Stimulated activated CD4-positive, alpha-beta T cell treated with anti-CD3 and anti-CD28 coated beads, Interleukin-12 subunit alpha, Interleukin-12 subunit beta, amount 100 ng/mL, for 24 hours (primary cell): ENCODE results near the gene ACOX1.

Experiments
- DNase-seq, 2 experiments: peaks; one replicate each; pipeline ENCODE4 v3.0.0-alpha.2; 2020; ENCODE audit warnings: low read depth in 2 of 2

Gene ACOX1

DNA sequence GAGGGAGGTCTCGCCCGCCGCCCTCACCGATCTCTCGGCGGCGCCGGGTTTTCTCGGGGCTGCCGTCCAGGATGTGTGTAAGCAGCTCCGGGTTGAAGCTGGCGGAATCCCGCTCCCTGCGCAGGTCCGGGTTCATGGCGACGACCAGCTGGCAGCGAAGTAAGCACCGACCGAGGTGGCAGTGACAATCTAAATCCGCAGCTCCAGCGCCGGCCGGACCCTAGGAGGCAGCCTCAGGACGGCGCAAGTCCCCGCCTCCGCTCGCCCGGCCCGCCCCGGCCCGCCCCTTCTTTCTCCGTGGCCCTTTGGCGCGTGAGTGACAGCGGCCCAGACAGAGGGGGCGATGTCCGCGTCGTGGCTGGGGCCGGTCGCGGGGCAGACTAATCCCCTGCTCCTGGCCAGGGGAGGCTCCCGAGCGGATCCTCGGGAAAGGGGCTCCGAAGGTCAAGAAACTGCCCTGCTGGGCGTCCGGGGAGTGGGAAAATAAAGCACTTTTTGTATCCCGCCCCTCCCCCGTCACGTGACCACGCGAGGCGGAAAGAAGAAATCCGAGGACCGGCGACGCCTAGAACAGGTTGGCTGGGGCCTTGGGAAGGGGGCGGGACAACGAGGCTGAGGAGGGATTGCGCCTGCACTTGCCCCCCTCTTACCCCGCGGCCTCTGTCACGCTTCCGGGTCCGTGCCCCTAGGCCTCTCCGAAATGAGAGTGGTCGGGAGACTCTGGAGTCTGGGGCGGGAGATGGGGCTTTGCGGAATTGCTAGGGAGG is at the start of gene ACOX1, which contains the start of gene TEN1:
ACOX1 (minus strand) TSS at position 229 of the 767 bp plus-strand sequence; CDS start at position 136, 93 bp downstream.
TEN1 (plus strand) TSS at position 303 of the 767 bp plus-strand sequence. CDS start 6,953 bp downstream, outside the sequence.
- peak; percentile 93 to 97 for DNase-seq

DNA sequence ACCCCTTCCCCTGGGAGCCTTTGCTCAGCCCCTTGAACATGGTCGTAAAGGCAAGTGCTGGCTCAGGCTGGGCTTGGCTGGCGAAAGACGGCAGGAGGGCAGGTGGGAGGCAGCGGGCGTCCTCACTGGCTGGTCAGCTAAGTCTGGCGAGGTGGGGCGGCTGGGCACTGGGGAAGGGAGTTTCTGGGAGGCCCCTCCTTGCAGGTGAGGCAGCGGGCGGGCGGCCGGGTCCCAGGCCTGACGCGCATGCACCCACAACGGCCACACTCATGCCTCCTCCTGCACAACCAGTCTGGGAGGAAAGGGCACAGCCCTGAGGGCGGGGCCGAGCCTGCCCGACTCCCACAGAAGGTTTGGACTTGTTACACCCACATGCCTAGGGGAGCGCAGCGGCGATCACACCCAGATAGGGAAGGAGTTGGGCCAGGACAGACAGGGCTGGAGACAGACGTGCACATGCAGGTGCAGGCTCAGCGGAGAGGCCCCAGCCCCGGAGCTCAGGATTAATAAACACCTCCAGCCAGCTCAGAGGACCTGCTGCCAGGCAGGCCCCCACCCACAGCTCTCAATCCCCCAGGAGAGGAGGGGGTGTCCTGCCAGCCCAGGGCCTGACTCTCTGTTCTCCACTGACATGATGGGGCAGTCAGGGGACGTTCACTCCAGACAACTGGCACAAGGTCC is 48.3 kb upstream of the ACOX1 start, which contains the start of gene EVPL:
EVPL (minus strand) TSS at position 148 of the 681 bp plus-strand sequence; CDS start at position 40, 108 bp downstream.
- no peak for DNase-seq

DNA sequence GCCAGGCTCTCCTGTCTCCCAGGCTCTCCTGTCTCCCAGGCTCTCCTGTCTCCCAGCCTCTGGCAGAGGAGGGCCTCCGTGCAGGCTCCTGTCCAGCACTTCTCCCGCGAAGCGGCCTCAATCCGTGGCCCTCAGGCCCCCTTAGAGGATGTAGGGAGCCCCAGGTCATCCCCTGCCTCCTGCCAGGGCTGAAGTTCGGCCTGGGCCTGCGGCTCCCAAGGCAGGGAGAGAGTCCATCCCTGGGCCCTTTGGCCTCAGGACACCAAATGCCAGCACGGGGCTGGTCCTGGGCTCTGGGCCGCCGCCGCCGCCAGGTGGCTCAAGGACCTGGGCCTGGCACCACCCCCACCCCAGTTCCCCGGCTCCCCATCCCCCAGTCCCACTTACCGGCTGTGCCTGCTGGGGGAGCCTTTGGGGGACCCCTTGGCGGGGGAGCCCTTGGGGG is 47.8 kb upstream of the ACOX1 start:
- DNase-seq: no peak

DNA sequence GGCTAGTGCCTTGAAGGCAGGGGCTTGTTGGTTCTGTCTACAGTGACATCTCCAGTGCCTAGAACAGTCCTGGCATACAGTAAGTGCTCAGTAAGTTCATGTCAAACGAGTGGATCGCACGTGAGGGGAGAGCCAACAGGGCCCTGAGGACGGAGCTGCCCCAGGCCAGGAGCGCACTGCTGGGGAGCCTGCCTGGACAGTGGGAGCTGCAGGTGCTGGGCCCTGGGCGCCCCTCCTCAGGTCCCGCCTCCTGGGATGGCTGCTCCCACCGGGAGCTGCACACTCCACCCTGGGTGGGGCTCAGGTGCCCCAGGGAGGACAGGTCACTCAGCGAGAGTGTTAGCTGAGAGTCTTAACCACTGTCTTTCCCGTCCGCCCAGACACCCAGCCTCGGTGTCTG is 46.3 kb upstream of the ACOX1 start:
- DNase-seq: no peak

- no peak for DNase-seq
Observed at GRCh38 chr17:76024353-76024752, 45.4 kb upstream of the ACOX1 start.

DNA sequence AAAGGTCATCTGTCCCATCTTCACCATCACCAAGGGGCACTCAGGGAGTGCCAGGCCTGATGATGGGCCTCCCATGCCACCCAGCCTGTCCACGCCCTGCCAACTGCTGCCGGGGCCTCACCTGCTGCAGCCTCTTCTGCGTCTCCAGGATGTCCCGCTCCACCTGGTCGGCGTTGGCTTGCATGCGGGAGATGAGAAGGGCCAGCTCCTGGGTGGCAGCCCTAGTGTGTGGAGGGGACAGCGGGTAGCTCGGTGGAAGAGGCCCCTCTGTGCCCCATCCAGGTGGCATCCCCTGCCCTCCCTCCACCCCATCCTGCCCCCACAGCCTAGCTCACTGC is 44.9 kb upstream of the ACOX1 start:
- no peak for DNase-seq

DNA sequence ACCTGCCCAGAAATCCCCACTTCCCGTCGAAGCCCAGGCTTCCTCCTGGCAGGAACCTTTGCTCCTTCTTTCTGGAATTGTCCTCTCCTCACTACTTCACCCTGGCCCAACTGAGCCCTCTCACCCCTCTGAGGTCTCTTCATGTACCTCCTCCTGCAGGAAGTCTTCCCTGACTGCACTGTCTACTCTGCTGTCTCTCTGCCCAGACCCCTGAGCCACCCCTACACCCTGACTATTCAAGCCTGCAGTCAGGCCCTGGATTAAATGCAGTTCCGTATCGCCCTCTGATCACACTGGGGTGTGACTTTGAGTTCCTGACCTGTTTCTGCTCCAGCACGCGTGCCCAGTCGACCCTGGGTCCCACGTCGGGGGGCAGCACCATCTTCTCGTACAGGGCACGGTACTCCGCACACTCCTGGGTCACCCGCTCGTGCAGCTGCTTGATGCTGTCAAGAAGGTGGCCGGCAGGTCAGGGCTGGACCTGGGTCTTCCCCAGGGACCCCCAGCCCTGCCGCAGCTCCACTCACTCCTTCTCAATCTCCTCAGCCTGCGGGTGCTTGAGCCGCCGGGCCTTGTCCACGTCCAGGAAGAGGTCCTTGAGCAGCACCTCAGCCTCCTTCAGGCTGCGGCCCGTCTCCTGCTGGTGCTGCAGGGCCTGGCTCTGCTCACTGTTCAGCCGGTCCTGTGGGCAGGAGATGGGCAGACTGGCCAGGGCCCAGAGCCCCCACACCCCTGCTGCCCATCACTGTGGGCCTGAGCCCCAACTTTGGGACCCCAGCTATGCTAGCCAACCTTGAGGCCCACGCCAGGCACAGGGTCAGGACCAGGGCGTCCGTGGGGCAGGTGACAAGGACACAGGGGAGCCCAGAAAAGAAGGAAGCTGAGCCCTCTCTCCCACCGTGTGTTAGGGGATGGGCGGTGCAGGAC is 44.3 kb upstream of the ACOX1 start:
- no peak for DNase-seq

GRCh38 chr17:76022285-76022684 is 43.3 kb upstream of the ACOX1 start:
- DNase-seq: no peak

GRCh38 chr17:76019833-76020467 is 41.0 kb upstream of the ACOX1 start:
- DNase-seq: no peak

GRCh38 chr17:76018801-76019200 is 39.8 kb upstream of the ACOX1 start:
- DNase-seq: no peak

- no peak for DNase-seq
Observed at GRCh38 chr17:76018340-76018680, 39.3 kb upstream of the ACOX1 start.

DNA sequence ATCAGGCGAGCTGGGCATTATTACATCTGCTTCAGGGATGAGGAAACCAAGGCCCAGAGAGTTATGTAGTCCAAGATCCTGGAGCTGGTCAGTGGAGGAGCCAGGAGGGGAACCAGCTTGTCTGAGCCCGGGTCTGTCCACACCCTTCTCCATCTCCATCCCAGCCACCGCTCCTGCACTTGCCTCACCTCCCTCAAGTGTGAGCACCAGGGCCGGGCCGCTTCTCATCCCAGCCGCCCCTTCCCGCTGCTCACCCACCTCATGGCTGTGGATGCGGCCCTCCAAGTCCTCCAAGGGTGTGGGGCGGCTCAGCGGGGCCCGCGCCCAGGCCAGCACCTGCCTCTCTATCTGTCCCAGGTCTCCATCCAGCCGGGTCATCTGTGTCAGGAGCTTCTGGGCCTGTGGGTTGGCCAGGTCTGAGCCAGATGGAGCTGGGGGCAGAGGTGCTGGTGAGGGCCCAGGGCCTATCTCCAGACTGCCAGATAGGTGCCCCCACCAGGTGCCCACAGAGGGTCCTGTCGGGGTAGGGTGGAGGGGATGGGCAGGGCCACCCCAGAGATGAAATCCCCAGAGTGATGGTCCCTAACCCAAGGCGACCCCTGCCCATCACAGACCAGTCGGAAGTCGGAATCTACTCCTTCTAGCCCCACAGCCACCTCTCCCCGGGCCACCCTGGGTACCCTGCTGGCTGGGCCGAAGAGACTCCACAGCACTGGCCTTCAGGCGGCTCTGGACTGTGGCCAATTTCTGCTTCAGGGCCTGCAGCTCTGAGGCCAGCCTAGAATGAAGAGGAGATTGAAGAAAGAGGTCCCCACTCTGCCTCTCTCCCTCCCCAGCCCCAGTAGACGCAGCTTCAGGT is 38.7 kb upstream of the ACOX1 start:
- no peak for DNase-seq

GRCh38 chr17:76014925-76015261 is 35.9 kb upstream of the ACOX1 start:
- no peak for DNase-seq

DNA sequence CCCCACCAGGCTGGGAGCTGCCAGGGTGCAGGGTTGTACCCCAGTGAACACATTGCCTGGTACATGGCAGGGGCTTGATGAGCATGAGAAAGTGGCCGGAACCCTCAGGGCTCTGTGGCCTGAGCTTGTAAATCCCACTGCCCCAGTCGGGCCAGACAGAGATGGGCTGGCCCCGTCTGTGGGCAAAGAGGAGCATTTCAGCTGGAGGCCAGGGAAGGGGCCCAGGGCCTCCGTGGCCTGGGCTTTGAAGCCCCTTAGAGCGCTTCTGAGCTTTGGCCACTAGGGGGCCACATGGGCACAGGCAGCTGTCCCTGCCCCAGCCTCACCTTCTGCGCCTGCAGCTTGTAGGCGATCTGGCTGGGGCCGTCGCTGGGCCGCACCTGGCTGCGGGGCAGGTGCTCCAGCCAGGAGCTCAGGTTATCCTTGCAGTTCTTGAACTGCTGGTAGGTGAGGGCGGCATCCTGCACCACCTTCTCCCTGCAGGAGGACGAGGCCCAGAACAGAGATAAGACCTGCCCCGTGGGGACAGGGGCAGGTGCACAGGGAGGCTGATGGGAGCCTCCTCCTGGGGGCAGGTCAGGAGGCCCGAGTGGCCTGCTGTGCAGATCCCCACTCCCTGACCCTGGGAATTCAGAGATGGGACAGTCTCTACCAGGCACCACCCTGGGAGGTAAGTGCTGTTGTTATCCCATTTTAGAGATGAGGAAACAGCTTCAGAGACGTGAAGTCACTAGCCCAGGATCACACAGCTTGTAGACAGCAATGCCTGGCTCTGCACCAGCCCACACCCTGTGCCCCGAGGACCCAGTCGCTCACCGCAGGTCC is 35.3 kb upstream of the ACOX1 start:
- DNase-seq: peak; percentile 59 to 73

DNA sequence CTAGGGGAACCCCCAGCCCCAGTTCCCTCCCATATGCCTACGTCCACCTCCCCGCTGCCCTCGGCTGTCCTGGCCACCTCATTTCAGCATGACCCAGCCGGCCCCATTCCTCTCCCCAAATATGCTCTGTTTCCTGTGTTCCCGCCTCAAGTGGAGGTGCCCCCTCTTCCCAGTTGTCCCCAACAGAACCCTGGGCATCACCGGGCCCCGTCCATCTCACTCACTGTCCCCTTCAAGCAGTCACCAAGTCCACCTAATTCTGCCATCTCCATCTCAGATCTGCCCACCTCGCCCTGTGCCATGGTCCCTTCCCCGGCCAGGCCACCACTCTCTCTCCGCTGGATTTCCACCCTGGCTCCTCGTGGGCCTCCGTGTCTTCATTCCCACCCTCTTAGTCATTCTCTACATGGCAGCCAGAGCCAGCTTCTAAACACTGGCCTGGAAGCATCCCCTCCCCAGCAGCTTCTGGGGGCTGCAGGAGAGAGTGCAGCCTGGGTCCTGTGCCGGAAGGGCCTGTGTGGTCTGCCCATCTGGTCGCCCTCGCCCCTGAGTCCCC is 34.5 kb upstream of the ACOX1 start:
- DNase-seq: no peak

DNA sequence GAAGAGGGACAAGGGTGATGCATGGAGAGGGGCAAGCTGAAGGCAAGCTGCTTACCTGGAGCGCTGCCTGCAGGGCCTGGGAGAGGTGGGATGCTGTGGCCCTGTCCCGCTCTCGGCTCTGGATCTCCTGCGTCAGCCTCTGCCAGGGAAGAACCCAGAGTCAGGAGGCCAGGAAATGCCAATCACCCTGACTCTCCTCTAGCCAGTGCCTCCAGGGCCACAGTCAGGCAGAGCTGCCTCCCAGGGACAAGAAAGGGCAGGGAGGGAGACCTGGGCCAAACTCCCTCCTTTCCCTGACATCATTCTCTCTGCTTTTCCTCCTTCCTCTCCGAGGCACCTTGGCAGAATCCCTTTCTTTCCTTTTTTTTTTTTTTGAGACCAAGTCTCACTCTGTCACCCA is 33.0 kb upstream of the ACOX1 start:
- no peak for DNase-seq

- no peak for DNase-seq
Observed at GRCh38 chr17:76009969-76010661, 31.1 kb upstream of the ACOX1 start.

GRCh38 chr17:76009447-76009846 is 30.5 kb upstream of the ACOX1 start:
- no peak for DNase-seq
